Loucy (cell line): ENCODE results near the gene TTC7B.

ENCODE experiments used
- H2AFZ ChIP-seq: fragments of 200-600 bp; sonication (generic); 2 replicates; pipeline ENCODE4 v1.6.0; 2016; ENCODE audit warnings: antibody characterized with exemption, mild to moderate bottlenecking, low read length, moderate library complexity
- H3F3A ChIP-seq: fragments of 200-600 bp; 2 replicates; pipeline ENCODE4 v1.6.0; 2016; ENCODE audit warnings: antibody characterized with exemption, low read depth, mild to moderate bottlenecking
- H3K27me3 ChIP-seq: fragments of 200-600 bp; sonication (generic); 2 replicates; pipeline ENCODE4 v1.6.1; 2014; ENCODE audit warnings: low read length, mild to moderate bottlenecking; ENCODE audit not compliant: insufficient read depth, poor library complexity, severe bottlenecking
- H3K36me3 ChIP-seq: fragments of 200-600 bp; sonication (generic); 2 replicates; pipeline ENCODE4 v1.6.1; 2016; ENCODE audit warnings: low read length; ENCODE audit not compliant: insufficient read depth
- H3K4me1 ChIP-seq: fragments of 200-600 bp; sonication (generic); 2 replicates; pipeline ENCODE4 v1.5.1; 2014; ENCODE audit warnings: low read length, mild to moderate bottlenecking; ENCODE audit not compliant: insufficient read depth, poor library complexity, severe bottlenecking
- H3K4me2 ChIP-seq: fragments of 200-600 bp; sonication (generic); 2 replicates; pipeline ENCODE4 v1.6.0; 2014; ENCODE audit warnings: antibody characterized with exemption, low read length, low read depth, mild to moderate bottlenecking; ENCODE audit not compliant: poor library complexity, severe bottlenecking
- H3K4me3 ChIP-seq: fragments of 200-600 bp; sonication (generic); 2 replicates; pipeline ENCODE4 v1.5.1; 2014; ENCODE audit warnings: low read length, mild to moderate bottlenecking, mixed read lengths; ENCODE audit not compliant: poor library complexity, severe bottlenecking
- H3K79me2 ChIP-seq: fragments of 200-600 bp; sonication (generic); 2 replicates; pipeline ENCODE4 v1.6.1; 2014; ENCODE audit warnings: low read length; ENCODE audit not compliant: insufficient read depth
- H3K9ac ChIP-seq: fragments of 200-600 bp; sonication (generic); 2 replicates; pipeline ENCODE4 v1.6.0; 2014; ENCODE audit warnings: mild to moderate bottlenecking, low read depth, low read length, moderate library complexity; ENCODE audit not compliant: poor library complexity, severe bottlenecking
- H3K9me2 ChIP-seq: fragments of 200-600 bp; sonication (generic); replicated peaks from 2 replicates; pipeline ENCODE4 v1.6.1; 2016; ENCODE audit warnings: low read depth, low read length, mixed read lengths
- H3K9me3 ChIP-seq: fragments of 200-600 bp; sonication (generic); 2 replicates; pipeline ENCODE4 v1.6.1; 2014; ENCODE audit warnings: mild to moderate bottlenecking, antibody characterized with exemption, low read length, low read depth; ENCODE audit not compliant: insufficient read depth
- H4K20me1 ChIP-seq: fragments of 200-600 bp; sonication (generic); 2 replicates; pipeline ENCODE4 v1.6.0; 2014; ENCODE audit warnings: antibody characterized with exemption, low read length, mild to moderate bottlenecking; ENCODE audit not compliant: insufficient read depth, poor library complexity, severe bottlenecking
- CTCF ChIP-seq: fragments of 200-600 bp; sonication (generic); conservative IDR thresholded peaks from 2 replicates; pipeline ENCODE4 v1.5.1; 2014; ENCODE audit warnings: mild to moderate bottlenecking, antibody characterized with exemption, low read length
- EZH2phosphoT487 ChIP-seq: fragments of 200-600 bp; IDR thresholded peaks from 2 replicates; pipeline ENCODE4 v1.6.1; 2018; ENCODE audit warnings: antibody characterized with exemption, mild to moderate bottlenecking, moderate library complexity, borderline replicate concordance

Gene TTC7B

GRCh38 chr14:90781344-90781761 lies 34.9 kb downstream of the TTC7B start:
- H3K9me3 ChIP-seq, result no peaks in the 10 kb centered on the region
- H3K36me3 ChIP-seq, result peaks cover 61% of the 10 kb centered on the region; the same call in 1 of the 2 replicates
- H3K79me2 ChIP-seq, result no peaks in the 10 kb centered on the region

GRCh38 chr14:90780519-90780918 lies 35.7 kb downstream of the TTC7B start:
- Histone ChIP-seq H3K4me3 (no peak overlapping the region), H2AFZ (no peak overlapping the region), H3K27me3 (no peaks in the 10 kb centered on the region), H3K4me1 (no peaks in the 10 kb centered on the region), H3K36me3 (peaks cover 55% of the 10 kb centered on the region; the same call in 1 of the 2 replicates), H3K9ac (no peak overlapping the region), H3K4me2 (no peak overlapping the region), H4K20me1 (no peaks in the 10 kb centered on the region), H3K9me2 (no peaks in the 10 kb centered on the region), H3K9me3 (no peaks in the 10 kb centered on the region), H3K79me2 (no peaks in the 10 kb centered on the region), H3F3A (no peaks in the 10 kb centered on the region)
- TF ChIP-seq CTCF (no peak), EZH2phosphoT487 (no peak)

More at GRCh38 chr14:90781344-90781761, 34.9 kb downstream of the TTC7B start:
- no peaks in the 10 kb centered on the region for H3F3A ChIP-seq
- no peaks in the 10 kb centered on the region for H3K27me3 ChIP-seq
- no peaks in the 10 kb centered on the region for H4K20me1 ChIP-seq
- no peak overlapping the region for H3K4me2 ChIP-seq
- no peak overlapping the region for H3K4me3 ChIP-seq
- no peaks in the 10 kb centered on the region for H3K9me2 ChIP-seq
- no peaks in the 10 kb centered on the region for H3K4me1 ChIP-seq
- TF ChIP-seq CTCF (no peak), EZH2phosphoT487 (no peak)
- H3K9ac ChIP-seq, result no peak overlapping the region
- no peak overlapping the region for H2AFZ ChIP-seq

GRCh38 chr14:90778571-90779255 lies 37.5 kb downstream of the TTC7B start:
- Histone ChIP-seq H3K36me3 (peaks cover 55% of the 10 kb centered on the region; the same call in 1 of the 2 replicates), H2AFZ (no peak overlapping the region), H3K9me3 (no peaks in the 10 kb centered on the region), H3K27me3 (no peaks in the 10 kb centered on the region), H3K4me3 (no peak overlapping the region), H4K20me1 (no peaks in the 10 kb centered on the region), H3K9ac (no peak overlapping the region), H3K9me2 (no peaks in the 10 kb centered on the region), H3K79me2 (no peaks in the 10 kb centered on the region), H3K4me2 (no peak overlapping the region), H3K4me1 (no peaks in the 10 kb centered on the region), H3F3A (no peaks in the 10 kb centered on the region)
- TF ChIP-seq CTCF (no peak), EZH2phosphoT487 (no peak)
